Stimulated activated CD4-positive, alpha-beta T cell treated with anti-CD3 and anti-CD28 coated beads, TNF-alpha, amount 100 ng/mL, for 4 hours (primary cell): Measurements from ENCODE around the gene PAPLN.
"Not testable (repeated sequence)": the region's sequence is repeated elsewhere in the genome, so short reads cannot be mapped to it uniquely, and the experiment has no call there.

Experiments used
- DNase-seq, 3 experiments: peaks; one replicate each; pipeline ENCODE4 v3.0.0-alpha.2; 2020; ENCODE audit warnings: low read depth in 3 of 3

PAPLN gene

GRCh38 chr14:73237219-73237785 is at the start of gene PAPLN:
Gene PAPLN (plus strand): TSS chr14:73237506. CDS start chr14:73239779, 2,273 bp downstream.
- DNase-seq, result no peak

GRCh38 chr14:73188501-73188911 is 48.8 kb upstream of the PAPLN start:
- no peak for DNase-seq

GRCh38 chr14:73189651-73190050 is 47.7 kb upstream of the PAPLN start:
- no peak for DNase-seq

GRCh38 chr14:73191441-73191840 is 45.9 kb upstream of the PAPLN start:
- no peak for DNase-seq

GRCh38 chr14:73194306-73194705 is 43.0 kb upstream of the PAPLN start:
- not testable (repeated sequence) for DNase-seq

- no peak for DNase-seq
Observed at GRCh38 chr14:73198253-73198652, 39.1 kb upstream of the PAPLN start.

GRCh38 chr14:73203527-73203926 is 33.8 kb upstream of the PAPLN start:
- no peak for DNase-seq

- DNase-seq, result no peak
Observed at GRCh38 chr14:73207615-73208014, 29.7 kb upstream of the PAPLN start.

- no peak for DNase-seq
Observed at GRCh38 chr14:73208390-73208789, 28.9 kb upstream of the PAPLN start.

GRCh38 chr14:73208846-73209245 is 28.5 kb upstream of the PAPLN start:
- no peak for DNase-seq

- DNase-seq, result no peak
Observed at GRCh38 chr14:73209953-73210352, 27.4 kb upstream of the PAPLN start.

GRCh38 chr14:73211251-73212040 is 25.9 kb upstream of the PAPLN start:
- no peak for DNase-seq

- DNase-seq, result no peak
Observed at GRCh38 chr14:73216030-73216429, 21.3 kb upstream of the PAPLN start.

GRCh38 chr14:73217411-73217810 is 19.9 kb upstream of the PAPLN start:
- DNase-seq, result no peak

GRCh38 chr14:73220061-73220460 is 17.2 kb upstream of the PAPLN start:
- no peak for DNase-seq

- no peak for DNase-seq
Observed at GRCh38 chr14:73220634-73221033, 16.7 kb upstream of the PAPLN start.

GRCh38 chr14:73221945-73222344 is 15.4 kb upstream of the PAPLN start:
- DNase-seq, result no peak

GRCh38 chr14:73223049-73223448 is 14.3 kb upstream of the PAPLN start:
- DNase-seq, result no peak

- DNase-seq, result no peak
Observed at GRCh38 chr14:73225496-73225895, 11.8 kb upstream of the PAPLN start.

- no peak for DNase-seq
Observed at GRCh38 chr14:73227812-73228781, 9.2 kb upstream of the PAPLN start.

GRCh38 chr14:73230051-73230450 is 7.3 kb upstream of the PAPLN start:
- no peak for DNase-seq
